ENCODE measurements around the gene AIG1. TPM values are rescaled to one million over a fixed set of nuclear protein-coding genes. Genes with fewer than 3 reads are reported as not detected.

Gene AIG1
- polyA plus RNA-seq, 1 experiment = 65.1 TPM

GRCh38 chr6:143140767-143141166 is 80.1 kb downstream of the AIG1 start:
- CTCF ChIA-PET = no interaction called here
- Histone ChIP-seq H3K27ac (ENCODE audit: low read depth, low read length) (no peak overlapping the region), H3K9me3 (ENCODE audit: control insufficient read depth, insufficient read depth, low read length) (no peaks in the 10 kb centered on the region), H3K27me3 (ENCODE audit: control insufficient read depth, insufficient read depth, low read length) (no peaks in the 10 kb centered on the region), H3K4me3 (ENCODE audit: low read depth, low read length) (no peak overlapping the region)
- POLR2A ChIA-PET = no interaction called here
- no peak for TF ChIP-seq CTCF (IDR thresholded peaks at IDR 0.05; ENCODE audit: low read depth, low read length)
- DNase-seq (ENCODE audit: low read depth, low spot score) = no peak

- H3K9me3 ChIP-seq (ENCODE audit: control insufficient read depth, insufficient read depth, low read length) = no peaks in the 10 kb centered on the region
- no peak overlapping the region for H3K27ac ChIP-seq (ENCODE audit: low read depth, low read length)
- H3K27me3 ChIP-seq (ENCODE audit: control insufficient read depth, insufficient read depth, low read length) = no peaks in the 10 kb centered on the region
- no peak overlapping the region for H3K4me3 ChIP-seq (ENCODE audit: low read depth, low read length)
- ChIA-PET POLR2A (no interaction called here), CTCF (no interaction called here)
- no peak for DNase-seq (ENCODE audit: low read depth, low spot score)
- TF ChIP-seq CTCF (IDR thresholded peaks at IDR 0.05; ENCODE audit: low read depth, low read length) = no peak
These were observed 80.8 kb downstream of the AIG1 start for GRCh38 chr6:143141442-143141841.

- ChIA-PET CTCF (no interaction called here), POLR2A (no interaction called here)
- H3K27me3 ChIP-seq (ENCODE audit: control insufficient read depth, insufficient read depth, low read length) = no peaks in the 10 kb centered on the region
- no peak for DNase-seq (ENCODE audit: low read depth, low spot score)
- no peak for TF ChIP-seq CTCF (IDR thresholded peaks at IDR 0.05; ENCODE audit: low read depth, low read length)
- no peaks in the 10 kb centered on the region for H3K9me3 ChIP-seq (ENCODE audit: control insufficient read depth, insufficient read depth, low read length)
- H3K27ac ChIP-seq (ENCODE audit: low read depth, low read length) = no peak overlapping the region
- H3K4me3 ChIP-seq (ENCODE audit: low read depth, low read length) = no peak overlapping the region
These were observed 85.6 kb downstream of the AIG1 start for GRCh38 chr6:143146186-143146851.

DNA sequence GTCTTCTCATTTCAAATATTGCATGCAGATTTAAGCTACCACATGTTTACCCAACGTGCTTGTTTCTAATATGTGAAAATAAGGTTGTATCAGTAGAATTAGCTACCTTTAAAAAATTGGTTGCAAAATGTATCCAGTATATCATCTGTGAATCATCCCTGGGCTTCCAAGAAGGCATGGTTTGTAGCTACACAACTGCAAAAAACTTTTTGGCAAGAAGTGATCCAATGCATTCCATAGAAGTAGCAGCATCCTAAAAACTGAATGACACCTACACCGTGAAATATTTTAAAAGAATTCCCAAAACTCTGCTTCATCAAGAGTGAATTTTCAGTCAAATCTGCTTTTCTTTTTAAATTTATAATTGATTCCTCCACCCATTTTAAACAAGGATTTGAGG is 89.1 kb downstream of the AIG1 start:
- Histone ChIP-seq H3K9me3 (ENCODE audit: control insufficient read depth, insufficient read depth, low read length) (no peaks in the 10 kb centered on the region), H3K27me3 (ENCODE audit: control insufficient read depth, insufficient read depth, low read length) (no peaks in the 10 kb centered on the region), H3K27ac (ENCODE audit: low read depth, low read length) (no peak overlapping the region), H3K4me3 (ENCODE audit: low read depth, low read length) (no peak overlapping the region)
- ChIA-PET CTCF (interaction anchor here (0.6 to 0.7 kb wide), 2 partner anchors 256 to 305 kb away, joined by 4 read pairs; no protein-coding TSS in a partner anchor), POLR2A (no interaction called here)
- no peak for DNase-seq (ENCODE audit: low read depth, low spot score)
- TF ChIP-seq CTCF (IDR thresholded peaks at IDR 0.05; ENCODE audit: low read depth, low read length) = no peak

DNA sequence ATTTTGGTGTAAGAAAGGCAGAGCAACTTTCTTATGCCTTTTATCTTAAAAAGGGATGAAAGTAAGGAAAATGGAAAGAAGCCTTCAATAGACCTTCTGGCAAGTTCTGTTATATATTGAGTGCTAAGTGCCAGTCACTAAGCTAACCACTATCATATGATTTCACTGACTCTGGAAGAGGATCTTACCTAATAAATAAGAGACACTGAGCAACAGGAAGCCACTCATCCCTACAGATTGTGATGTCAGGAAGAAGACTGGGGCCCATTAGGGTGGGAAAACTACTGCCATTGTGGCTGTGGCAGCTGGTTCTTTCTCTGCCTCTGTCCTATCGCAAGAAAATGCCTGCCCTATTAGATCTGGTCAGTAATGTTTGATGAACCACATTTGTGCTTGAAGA is 89.6 kb downstream of the AIG1 start:
- ChIA-PET POLR2A (no interaction called here), CTCF (no interaction called here)
- no peak for TF ChIP-seq CTCF (IDR thresholded peaks at IDR 0.05; ENCODE audit: low read depth, low read length)
- no peaks in the 10 kb centered on the region for H3K27me3 ChIP-seq (ENCODE audit: control insufficient read depth, insufficient read depth, low read length)
- H3K4me3 ChIP-seq (ENCODE audit: low read depth, low read length) = no peak overlapping the region
- H3K27ac ChIP-seq (ENCODE audit: low read depth, low read length) = no peak overlapping the region
- no peak for DNase-seq (ENCODE audit: low read depth, low spot score)
- H3K9me3 ChIP-seq (ENCODE audit: control insufficient read depth, insufficient read depth, low read length) = no peaks in the 10 kb centered on the region

All from AG04450 (cell line).